ENCODE results near the gene KAZN. TPM values are rescaled to one million over a fixed set of nuclear protein-coding genes. Genes with fewer than 3 reads are reported as not detected.

The KAZN gene
- total RNA-seq, 1 experiment from 2014 or later = 1.6 TPM

DNA sequence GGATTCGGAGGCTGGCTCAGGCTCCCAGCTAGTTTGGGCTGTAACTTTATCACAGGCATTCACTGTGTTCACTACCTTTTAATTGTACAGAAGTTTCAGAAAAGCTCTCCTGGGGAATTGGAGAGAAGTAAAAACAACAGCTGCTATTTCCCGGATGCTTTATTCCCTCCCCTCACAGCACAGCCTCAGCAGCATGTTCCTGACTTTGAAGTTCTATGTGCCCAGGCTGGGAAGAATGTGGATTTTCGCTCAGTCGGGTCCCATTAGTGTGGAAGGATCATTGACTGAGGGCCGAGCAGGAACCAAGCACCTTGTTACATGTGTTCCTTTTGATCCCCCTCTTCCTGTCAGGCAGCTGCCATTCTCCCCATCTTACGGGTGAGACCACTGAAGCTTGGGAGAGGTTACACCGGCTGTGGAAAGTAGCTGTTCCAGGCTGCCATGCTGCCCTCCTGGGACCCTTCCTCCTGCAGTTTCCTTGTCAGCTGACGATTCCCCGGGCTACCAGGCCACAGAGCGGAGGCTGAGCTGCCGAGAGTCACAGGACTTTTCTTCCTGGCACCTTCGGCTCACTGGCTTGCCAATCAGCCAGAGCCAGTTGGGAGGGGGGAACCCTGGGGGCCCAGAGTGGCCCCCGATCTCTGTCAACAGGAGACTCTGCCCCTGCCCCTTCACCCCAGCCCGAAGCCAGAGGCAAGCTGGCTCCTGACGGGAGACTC is 331.9 kb downstream of the KAZN start:
- DNase-seq (ENCODE audit: low spot score) = no peak

DNA sequence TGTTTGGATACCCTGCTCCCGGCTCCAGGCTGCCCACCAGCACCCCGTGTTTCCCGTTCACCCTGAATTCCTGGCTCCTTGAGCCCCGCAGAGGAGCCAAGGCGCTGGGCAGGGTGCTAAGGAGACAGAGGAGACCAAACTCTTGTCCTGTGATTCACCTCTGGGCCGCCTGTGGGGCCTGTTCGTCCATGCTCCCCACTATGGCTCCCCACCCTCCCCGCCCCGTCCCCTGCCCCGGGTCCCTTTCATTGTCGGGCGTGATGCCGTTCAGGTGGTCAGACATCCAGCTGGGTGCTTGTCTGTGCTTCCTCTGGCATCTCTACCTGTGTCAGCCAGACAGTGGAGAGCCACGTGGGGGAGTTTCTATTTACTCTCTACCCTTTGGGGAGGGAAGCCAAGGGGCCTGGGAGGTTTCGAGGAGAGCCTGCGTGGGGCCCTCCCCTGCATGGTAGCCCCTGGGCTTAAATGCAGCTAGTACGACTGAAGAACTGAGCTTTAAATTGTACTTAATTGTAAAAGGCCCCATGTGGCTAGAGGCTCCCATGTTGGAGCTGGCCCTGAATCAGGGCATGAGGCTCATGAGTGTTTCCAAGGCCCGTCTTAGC is 333.7 kb downstream of the KAZN start:
- no peak for DNase-seq (ENCODE audit: low spot score)

DNA sequence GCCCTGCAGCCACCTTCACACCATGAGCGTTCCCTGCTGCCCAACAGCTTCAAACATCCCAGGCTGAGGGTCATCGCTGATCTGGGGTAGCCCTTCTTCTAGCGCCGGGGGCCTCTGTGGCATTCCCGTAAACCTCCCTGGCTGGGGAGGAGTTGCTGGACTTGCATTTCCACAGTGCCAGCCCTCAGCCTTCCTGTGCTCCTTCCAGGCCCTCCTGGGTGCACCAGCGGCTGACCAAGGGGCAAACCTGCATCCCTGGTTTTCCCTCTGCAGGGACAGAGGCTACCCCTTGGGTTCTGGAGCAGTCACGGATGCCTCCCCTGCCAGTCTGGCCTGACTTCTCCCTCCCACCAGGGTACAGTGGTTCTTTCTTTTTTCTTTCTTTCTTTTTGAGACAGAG is 336.4 kb downstream of the KAZN start:
- no peak for DNase-seq (ENCODE audit: low spot score)

DNA sequence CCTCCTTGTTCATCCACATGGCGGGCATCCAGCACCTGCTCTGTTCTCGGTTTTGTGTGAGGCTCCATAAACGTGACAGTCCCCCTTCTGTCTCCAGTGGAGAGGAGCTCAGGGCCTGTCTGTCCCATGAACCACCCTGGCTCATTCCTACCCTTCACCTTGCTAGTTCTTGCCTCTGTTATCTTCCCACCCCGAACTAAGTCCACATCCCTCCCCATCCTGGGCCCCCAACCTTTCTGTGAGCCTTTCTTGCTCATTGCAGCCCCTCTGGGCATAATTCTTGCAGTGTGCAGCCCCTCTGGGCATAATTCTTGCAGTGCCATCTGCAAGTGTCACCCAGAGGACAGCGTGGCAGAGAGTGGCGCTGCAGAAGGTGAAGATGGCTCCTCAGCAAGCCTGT is 338.3 kb downstream of the KAZN start:
- DNase-seq (ENCODE audit: low spot score) = no peak

DNA sequence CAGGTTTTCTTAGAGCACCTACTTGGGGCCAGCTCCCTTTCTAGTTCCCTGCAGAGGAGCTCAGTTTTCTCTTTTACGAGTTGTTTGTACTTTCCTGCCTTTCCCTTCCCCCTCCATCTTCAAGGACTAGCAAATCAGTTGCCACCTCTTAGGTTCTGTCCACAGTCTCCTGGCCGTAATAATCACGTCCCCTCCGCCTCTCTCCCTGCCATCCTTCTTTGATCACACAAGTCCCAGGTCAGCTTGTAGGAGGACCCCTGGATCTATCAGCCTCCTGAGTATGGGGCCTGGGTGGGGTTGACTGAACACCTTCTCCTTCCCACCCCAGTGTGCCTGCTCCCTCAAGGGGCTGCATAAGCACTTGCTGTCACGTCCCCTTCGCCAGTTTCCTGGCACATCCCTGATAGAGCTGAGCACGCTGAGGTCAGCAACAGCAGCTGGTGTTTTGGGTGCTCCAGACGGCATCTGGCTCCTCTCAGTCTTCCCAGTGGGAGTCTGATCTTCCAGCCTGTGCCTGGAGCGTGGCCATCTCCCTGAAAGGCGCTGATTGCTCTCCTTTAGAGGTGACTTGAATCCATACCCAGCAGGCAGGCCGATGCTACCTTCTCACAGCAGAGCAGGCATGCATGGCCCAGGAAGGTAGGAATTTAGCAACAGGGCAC is 338.9 kb downstream of the KAZN start:
- no peak for DNase-seq (ENCODE audit: low spot score)

DNA sequence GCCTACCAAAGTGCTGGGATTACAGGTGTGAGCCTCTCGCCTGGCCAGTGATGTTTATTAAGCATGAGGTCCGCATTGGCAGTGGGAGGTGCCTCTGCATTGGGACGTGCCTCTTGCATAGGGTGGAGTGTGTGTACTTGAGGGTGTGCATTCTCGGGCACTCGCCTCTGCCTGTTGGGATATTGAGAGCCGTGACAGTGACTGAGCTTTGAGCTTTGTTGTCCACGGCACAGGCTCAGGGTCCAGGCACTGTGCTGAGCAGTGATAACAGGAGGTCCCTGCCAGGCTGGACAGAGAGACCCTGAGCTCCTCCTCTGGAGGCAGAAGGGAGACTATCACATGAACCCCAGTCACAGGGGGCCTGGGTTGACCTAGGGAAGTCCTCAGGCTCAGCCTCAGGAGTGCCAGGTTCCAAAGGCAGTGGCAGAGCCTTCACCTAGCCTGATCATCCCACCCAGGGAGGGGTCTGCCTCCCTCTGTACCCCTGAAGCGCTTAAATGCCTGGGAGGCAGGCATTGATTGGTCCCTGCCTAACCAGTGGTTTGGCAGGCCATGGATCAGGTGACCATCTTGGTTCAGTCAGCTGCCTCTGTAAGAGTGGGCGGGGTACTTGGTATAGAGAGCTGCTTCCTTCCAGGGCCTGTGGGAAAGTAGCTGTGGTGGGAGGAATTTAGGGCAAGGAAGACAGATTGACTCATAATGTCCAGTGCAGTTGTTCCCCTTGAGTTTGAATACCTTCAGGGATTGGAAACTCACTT is 341.2 kb downstream of the KAZN start:
- DNase-seq (ENCODE audit: low spot score) = peak; percentile 54

DNA sequence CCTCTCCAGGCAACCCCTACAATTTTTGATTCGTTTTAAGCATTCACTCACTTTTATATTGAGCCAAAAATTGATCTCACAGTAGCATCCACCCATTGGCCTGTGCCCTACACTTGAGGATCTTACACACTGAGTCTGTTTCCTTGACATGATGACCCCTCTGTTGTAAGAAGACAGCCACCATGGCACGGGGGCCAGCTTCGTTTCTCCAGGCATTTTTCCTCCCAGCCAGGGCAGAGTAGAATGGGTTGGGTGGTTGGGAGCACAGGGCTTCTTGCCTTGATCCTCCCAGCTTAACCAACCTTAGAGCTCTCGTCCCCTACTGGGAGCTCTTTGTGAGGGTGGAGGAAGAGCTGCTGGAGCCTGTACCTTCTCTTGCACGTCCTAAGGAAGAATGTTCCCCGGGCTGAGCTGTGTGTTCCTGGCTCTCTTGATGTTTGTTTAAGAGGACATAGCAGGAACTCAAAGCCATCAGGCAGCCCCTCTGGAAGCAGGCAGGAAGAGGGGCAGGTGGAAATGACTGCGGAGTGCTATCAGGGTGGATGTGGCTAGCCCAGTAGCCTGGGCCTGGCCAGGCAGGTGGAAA is 341.9 kb downstream of the KAZN start:
- no peak for DNase-seq (ENCODE audit: low spot score)

DNA sequence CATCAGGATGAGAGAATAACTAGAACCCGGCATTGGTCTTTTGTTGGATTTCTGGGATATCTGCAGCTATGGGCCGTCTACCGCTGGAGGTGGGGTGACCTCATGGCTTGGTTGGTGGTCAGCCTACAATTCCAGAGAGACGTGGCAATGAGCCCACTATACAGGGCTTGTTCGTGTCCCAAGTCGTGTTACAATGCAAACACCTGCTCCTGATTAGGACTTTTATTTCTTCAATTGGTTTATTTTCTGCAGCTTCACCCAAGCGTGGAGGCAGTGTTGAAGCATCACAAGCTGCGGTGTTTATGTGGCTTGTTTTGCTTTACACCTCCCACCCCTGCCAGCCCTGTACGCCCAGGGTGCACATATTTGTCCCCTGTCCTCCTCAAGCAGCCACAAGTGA is 343.4 kb downstream of the KAZN start:
- no peak for DNase-seq (ENCODE audit: low spot score)

DNA sequence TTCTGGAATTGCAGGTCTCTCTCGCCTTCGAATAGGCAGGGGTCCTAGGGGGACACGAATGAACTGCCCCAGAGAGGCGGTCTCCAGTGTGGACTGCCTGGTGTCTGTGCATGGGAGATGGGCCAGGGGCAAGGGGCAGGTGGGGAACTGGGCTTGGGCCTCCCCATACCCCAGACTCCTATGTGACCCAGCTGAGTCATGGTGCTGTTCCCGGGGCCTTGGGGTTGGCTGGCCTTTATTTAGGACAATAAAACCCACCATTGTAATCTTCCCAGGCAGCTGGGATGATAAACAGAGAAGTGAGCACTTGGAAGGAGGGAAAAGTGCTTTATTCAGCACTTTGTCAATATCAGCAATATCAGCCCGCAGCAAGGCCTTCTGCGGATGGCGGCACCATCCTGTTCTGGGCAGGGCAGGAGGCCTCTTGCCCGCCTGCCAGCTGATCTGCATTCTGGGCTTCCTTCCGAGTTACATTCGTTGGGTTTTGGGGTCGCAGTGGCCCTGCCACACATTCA is 346.0 kb downstream of the KAZN start:
- no peak for DNase-seq (ENCODE audit: low spot score)

DNA sequence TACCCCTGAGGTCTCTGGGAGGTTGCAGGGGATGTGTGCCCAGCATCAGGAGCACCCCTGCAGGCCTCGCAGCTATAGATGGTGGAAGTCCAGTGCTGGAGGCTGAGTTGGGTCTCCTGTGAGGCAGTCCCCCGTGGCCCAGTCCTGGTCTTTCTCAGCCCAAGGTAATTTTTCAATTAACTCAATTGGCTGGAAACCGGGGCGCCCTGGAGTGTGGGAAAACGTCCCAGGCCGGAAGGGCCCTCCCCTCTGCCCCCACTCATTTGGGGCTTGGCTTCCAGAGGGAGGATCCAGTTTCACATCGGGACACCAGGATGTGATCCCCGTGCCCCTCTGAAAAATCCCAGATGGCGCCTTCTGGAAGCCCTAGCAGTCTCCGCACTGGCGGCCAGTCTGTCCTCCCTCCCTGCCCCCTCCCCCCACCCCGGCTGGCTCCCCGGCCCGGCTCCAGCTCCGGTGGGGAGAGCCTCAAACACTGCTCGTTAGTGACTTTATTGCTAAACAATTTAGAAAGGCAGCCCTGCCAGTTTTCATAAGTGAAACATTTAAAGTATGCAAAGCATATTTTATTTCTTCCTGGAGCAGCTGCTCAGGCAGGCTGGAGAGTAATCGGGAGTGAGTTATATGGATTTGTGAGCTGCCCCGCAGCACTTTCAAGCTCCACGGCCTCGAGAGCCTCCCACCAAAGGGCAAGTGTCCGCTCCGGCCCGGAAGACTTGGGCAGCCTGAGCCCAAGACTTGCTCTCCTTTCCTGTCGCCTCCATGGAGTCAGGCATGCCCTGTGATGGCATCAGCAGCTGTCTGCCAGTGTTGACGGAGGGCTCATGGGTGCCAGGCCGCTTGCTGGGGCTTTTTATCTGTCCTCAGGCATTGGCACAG is 346.9 kb downstream of the KAZN start:
- DNase-seq (ENCODE audit: low spot score) = no peak

DNA sequence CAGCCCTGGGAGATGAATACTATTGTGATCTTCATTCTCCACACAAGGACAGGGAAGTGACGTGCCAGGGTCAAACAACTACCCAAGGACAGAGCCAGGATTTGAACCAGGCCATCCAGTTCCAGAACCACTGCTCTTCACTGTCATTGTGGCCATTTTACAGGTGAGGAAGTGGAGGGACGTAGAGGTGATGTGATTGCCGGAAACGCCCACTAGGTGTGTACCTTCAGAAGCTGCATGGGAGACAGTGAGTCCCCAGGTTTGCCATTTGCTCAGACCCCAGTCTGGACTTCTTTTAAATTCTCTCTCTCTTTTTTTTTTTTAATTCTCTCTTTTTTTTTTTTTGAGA is 347.5 kb downstream of the KAZN start:
- no peak for DNase-seq (ENCODE audit: low spot score)

DNA sequence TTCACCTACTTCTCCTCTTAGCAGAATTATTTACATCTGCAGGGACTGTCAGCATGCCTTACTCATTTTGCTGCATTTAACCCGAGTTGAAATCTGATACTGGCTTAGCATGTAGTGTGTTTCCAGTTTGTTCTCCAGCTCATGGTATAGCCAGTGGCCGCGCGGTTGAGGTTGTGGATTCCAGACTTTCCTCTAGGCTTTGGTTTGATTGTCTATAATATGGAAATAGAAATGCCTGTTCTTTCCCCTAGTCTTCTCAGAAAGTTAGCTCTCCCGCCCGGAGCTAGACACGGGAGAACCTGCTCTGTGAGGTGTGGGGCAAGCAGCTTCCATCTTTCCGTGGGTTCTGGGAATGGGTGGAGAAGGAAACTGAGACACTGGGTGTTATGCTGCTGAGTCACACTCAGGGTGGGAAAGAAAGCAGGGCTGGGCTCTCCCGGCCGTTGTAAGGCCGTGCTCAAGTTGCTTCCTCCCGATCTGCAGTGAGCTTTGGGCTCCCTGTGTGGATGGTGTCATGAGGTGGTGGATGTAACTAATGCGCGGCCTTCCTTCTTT is 348.3 kb downstream of the KAZN start:
- DNase-seq (ENCODE audit: low spot score) = no peak

DNA sequence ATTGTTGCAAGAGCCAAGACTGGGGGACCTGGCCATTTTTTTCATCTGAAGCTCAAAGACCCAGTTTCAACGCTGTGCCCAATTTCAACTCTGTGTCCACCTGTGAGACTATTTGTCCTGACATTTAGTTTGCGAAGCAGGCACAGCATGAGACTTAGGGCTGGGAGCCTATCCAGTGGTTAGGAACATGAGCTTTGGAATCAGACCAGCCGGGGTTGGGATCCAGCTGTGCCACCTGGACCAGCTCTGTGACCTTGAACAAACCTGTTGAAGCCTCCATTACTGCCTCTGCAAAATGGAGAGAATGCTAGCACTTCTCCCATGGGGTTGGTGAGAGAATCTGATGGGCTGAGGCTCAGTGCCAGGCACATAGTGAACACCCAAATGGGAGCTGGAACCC is 348.9 kb downstream of the KAZN start:
- DNase-seq (ENCODE audit: low spot score) = no peak

DNA sequence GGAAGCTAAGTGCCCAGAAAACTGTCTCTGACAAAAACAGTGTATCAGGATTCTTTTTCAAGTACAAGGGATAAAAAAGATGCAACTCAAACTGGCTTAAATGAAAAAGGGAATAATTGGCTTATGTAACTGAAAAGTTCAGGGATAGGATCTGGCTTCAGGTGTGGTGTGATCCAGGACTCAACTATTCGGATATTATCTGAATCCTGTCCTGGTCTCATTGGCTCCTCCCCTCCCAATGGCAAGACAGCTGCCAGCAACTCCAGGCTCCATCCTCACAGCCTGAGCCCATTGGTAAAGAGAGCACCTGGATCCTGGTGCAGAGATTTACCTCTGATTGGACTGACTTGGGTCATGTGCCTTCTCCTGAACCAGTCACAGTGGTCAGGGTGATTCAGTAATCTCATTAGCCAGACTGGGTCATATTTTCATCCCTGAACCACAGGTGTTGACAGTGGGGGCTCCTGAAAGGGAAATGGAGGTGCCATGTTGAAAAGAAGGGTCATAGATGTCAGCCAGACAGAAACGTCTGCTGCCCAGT is 349.7 kb downstream of the KAZN start:
- no peak for DNase-seq (ENCODE audit: low spot score)

DNA sequence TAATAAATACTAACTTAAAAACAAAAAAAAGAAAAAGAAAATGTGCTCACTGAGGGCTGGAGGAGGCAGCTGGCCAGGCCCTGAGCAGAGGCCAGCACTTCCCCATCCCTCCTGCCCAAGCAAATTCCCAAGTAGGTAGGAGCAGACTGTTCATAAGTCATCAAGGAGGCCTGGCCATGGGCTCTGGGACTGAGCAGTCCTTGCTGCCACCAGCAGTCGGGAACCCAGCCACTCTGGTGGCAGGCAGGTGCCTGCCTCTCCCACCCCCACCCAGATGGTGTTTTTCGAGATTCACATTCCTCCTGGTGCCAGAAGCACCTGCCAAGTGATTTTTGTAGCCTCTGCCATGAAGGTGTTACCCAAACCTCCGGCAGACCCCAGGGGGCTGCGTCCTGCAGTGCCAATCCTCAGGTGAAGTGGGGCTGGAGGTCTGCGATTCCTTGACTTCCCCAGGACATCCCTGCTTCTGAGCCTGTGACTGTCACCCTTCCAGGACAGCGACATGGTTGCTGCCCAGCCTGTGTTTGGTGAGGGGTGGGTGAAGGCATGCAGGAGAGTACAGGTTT is 350.9 kb downstream of the KAZN start:
- no peak for DNase-seq (ENCODE audit: low spot score)

DNA sequence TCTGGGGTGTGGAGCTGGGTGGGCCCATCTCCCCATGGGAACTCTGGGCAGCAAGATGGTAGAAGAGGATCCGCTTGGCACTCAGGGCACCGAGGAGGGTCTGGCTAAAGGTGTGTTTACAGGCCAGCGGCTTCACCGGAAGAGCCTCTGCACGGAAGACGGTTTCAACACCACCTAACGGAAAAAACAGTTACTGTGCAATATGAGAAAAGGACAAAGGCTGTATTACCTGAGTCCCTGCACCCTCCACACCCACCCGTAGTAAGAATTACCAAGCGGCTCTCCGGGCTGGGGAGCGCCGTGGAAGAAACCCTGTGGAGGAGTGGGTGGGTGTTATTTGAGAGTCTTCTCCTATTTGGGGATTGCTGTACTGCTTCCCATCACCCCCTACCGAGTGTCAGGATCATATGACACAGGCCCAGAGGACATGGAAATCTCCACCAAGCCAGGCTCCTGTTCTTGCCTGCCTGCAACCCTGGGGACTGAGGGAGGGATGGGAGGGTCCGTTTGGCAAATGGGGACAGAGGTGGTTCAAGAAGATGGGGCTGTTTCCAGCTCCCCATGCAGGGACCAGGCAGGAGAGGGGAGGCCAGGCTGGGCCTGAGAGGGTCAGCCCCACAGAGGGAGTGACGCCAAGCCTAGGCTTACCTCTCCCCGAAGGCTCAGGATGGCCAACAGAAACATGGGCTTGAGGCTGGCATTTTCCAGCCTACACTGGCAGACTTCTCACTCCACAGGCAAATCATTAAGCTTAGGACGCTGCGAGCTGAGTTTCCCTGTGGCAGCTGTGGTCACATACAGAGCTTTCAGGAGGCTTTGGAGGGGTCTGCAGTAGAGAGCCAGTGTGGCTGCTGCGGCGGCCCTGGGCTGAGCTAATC is 351.6 kb downstream of the KAZN start:
- DNase-seq (ENCODE audit: low spot score) = no peak

DNA sequence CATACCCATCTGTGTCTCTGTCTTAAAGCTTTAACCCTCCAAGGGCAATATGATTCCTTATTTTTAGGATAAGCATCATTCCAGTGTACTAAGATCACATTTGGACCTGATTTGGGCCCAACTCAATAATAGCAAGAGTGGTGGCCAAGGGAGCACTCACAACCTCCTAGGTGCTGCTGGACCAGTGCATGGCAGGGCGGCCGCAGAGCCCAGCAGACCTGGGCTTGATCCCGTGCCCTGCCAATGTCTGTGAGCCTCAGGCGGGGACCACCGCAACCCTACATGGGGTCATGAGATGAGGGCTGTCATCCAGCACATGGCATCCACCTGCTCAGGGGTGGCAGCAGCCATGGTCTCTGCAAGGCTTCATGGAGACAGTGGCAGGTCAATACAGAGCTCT is 353.3 kb downstream of the KAZN start:
- DNase-seq (ENCODE audit: low spot score) = no peak

DNA sequence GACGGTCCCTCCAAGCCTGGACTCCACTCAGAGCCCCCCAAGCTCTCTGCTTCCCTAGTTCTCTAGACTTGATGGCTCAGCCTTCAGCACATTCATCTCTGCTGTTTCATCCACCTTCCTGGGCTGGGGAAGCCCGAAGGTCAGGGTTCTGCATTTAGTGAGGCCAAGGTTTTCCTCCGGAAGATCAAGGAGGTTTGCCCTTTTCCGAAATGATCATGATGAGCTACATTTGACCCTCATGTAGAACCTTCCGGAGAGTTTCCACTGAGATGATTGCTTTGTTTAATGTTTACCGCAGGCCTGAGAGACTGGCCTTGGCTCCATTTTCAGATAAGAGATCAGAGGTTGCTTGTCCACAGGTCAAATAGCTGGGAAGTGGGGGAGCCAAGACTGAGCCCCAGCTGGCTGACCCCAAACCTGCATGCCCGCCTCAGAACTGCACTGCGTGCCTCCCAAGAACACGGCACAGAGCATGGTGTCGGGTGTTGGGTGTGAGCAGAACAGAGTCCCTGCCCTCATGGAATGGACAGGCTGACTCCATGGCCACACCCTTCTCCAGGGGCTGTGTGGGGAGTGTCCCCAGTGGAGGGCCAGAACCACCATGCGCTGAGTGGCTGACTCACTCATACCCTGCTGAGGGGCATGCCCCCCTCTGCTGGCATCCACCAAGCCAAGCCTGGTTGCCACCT is 354.3 kb downstream of the KAZN start:
- no peak for DNase-seq (ENCODE audit: low spot score)

DNA sequence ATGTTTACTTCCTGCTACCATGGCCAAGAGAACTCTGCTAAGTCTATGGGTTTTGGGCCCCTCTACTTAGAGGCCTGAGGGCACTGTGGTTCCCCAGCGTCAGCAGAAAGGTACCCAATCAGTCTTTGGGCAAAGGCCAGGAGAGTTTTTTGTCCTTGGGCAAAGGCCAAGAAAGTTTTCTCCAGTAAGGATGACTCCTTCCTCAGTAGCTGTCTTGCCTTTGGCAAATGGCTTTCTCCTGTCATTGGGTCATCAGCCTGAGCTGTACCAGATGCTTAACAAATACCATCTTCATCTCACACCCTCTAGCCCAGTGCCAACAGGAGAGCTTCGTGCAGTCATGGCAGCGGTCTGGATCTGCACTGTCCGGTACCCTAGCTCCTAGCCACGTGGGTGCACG is 355.7 kb downstream of the KAZN start:
- DNase-seq (ENCODE audit: low spot score) = no peak

Measured in H4 (cell line).